Peyer's patch (tissue), 4 donors: ENCODE results near the gene SLC44A3.

ENCODE experiments used
- POLR2A ChIP-seq, 2 donors: fragments of 450-650 bp; IDR thresholded peaks; one replicate each; pipeline ENCODE4 v1.5.1; 2017; ENCODE audit warnings: antibody characterized with exemption in 2 of 2, mild to moderate bottlenecking in 2 of 2, moderate library complexity in 2 of 2
- TF ChIP-seq, protein P1 (sequence below), 6 experiments: fragments of 450-650 bp in 4 of 6; fragments of 200-600 bp in 2 of 6; sonication (generic) in 1 of 6; IDR thresholded peaks; one replicate each; pipeline ENCODE4 v1.5.1; 2017 to 2019; ENCODE audit warnings: antibody characterized with exemption in 6 of 6, mild to moderate bottlenecking in 3 of 6, moderate library complexity in 1 of 6

DNA sequence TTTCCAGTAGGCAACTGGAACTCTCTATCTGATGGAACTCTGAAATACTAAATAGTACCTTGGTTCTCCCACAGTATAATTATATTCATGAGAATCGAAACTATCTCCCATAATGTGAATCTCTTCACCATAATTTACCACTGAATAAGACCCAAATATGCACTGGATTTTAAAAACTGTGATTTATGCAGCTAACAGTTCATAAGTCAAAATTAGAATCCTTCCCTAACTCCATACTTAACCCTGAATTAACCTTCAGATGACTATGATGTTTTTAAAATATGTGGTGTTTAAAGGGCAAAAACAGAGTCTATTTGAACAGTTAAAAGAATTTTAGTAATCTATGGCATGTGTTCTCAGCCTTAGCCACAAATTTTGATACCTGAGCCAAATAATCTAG is 22.9 kb upstream of the SLC44A3 start:
- TF ChIP-seq, protein P1, sequence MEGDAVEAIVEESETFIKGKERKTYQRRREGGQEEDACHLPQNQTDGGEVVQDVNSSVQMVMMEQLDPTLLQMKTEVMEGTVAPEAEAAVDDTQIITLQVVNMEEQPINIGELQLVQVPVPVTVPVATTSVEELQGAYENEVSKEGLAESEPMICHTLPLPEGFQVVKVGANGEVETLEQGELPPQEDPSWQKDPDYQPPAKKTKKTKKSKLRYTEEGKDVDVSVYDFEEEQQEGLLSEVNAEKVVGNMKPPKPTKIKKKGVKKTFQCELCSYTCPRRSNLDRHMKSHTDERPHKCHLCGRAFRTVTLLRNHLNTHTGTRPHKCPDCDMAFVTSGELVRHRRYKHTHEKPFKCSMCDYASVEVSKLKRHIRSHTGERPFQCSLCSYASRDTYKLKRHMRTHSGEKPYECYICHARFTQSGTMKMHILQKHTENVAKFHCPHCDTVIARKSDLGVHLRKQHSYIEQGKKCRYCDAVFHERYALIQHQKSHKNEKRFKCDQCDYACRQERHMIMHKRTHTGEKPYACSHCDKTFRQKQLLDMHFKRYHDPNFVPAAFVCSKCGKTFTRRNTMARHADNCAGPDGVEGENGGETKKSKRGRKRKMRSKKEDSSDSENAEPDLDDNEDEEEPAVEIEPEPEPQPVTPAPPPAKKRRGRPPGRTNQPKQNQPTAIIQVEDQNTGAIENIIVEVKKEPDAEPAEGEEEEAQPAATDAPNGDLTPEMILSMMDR (IDR thresholded peaks at IDR 0.05) = no peak
- no peak for TF ChIP-seq POLR2A (IDR thresholded peaks at IDR 0.05)
